Neuronal stem cell (in vitro differentiated cells): Measurements from ENCODE around the gene GIPC1.

Source experiments
- DNase-seq: peaks from one replicate; pipeline ENCODE4 v3.0.0-alpha.2; 2013; ENCODE audit warnings: low spot score
- H2AFZ ChIP-seq: one replicate; pipeline ENCODE4 v1.6.1; 2013; ENCODE audit warnings: mild to moderate bottlenecking, low read length, inconsistent platforms
- H2AK5ac ChIP-seq: 2 replicates; pipeline ENCODE4 v1.6.1; 2013; ENCODE audit warnings: low read depth, mild to moderate bottlenecking, inconsistent platforms, low read length, moderate library complexity, mixed read lengths
- H2BK120ac ChIP-seq: 2 replicates; pipeline ENCODE4 v1.6.1; 2013; ENCODE audit warnings: low read depth, mild to moderate bottlenecking, inconsistent platforms, low read length, moderate library complexity, mixed read lengths
- H2BK12ac ChIP-seq: one replicate; pipeline ENCODE4 v1.6.1; 2013; ENCODE audit warnings: low read length, inconsistent platforms
- H2BK15ac ChIP-seq: 2 replicates; pipeline ENCODE4 v1.6.1; 2013; ENCODE audit warnings: mild to moderate bottlenecking, low read length, inconsistent platforms, mixed read lengths
- H2BK5ac ChIP-seq: one replicate; pipeline ENCODE4 v1.6.1; 2013; ENCODE audit warnings: inconsistent platforms, mild to moderate bottlenecking, low read length, moderate library complexity
- H3K14ac ChIP-seq: one replicate; pipeline ENCODE4 v1.6.1; 2013; ENCODE audit warnings: low read length, inconsistent platforms
- H3K18ac ChIP-seq: 2 replicates; pipeline ENCODE4 v1.6.1; 2013; ENCODE audit warnings: low read length, inconsistent platforms
- H3K23ac ChIP-seq: 2 replicates; pipeline ENCODE4 v1.6.1; 2013; ENCODE audit warnings: low read depth, mild to moderate bottlenecking, mixed read lengths, low read length, inconsistent platforms; ENCODE audit not compliant: poor library complexity
- H3K27ac ChIP-seq: replicated peaks from 3 replicates; pipeline ENCODE4 v1.5.1; 2013; ENCODE audit warnings: low read length, inconsistent platforms
- H3K27me3 ChIP-seq, 3 experiments: 2 replicates each; pipeline ENCODE4 v1.6.1; 2013; ENCODE audit warnings: low read length in 3 of 3, mild to moderate bottlenecking in 2 of 3, inconsistent platforms in 1 of 3, low read depth in 1 of 3, mixed read lengths in 1 of 3, moderate library complexity in 1 of 3; ENCODE audit not compliant: control insufficient read depth in 3 of 3, insufficient read depth in 3 of 3
- H3K36me3 ChIP-seq, 2 donors: replicated peaks in 1 of 2; 2 replicates each; pipeline ENCODE4 v1.6.1; 2013; ENCODE audit warnings: low read length in 2 of 2; ENCODE audit not compliant: control insufficient read depth in 2 of 2, insufficient read depth in 2 of 2
- H3K4ac ChIP-seq: 2 replicates; pipeline ENCODE4 v1.6.1; 2013; ENCODE audit warnings: inconsistent platforms, mild to moderate bottlenecking, low read length, moderate library complexity
- H3K4me1 ChIP-seq, 2 donors: 1 replicate in 1 of 2; 2 replicates in 1 of 2; pipeline ENCODE4 v1.6.1; 2013; ENCODE audit warnings: low read length in 2 of 2, low read depth in 1 of 2; ENCODE audit not compliant: control insufficient read depth in 2 of 2, insufficient read depth in 1 of 2
- H3K4me2 ChIP-seq: one replicate; pipeline ENCODE4 v1.6.1; 2013; ENCODE audit warnings: mild to moderate bottlenecking, low read length, inconsistent platforms; ENCODE audit not compliant: insufficient read depth, poor library complexity, severe bottlenecking
- H3K4me3 ChIP-seq, 2 donors: 2 replicates each; pipeline ENCODE4 v1.5.1; 2013; ENCODE audit warnings: low read length in 2 of 2, mild to moderate bottlenecking in 2 of 2, inconsistent platforms in 1 of 2, moderate library complexity in 1 of 2
- H3K79me1 ChIP-seq: one replicate; pipeline ENCODE4 v1.6.1; 2013; ENCODE audit warnings: low read depth, mild to moderate bottlenecking, inconsistent platforms, low read length, moderate library complexity
- H3K9ac ChIP-seq: one replicate; pipeline ENCODE4 v1.6.1; 2013; ENCODE audit warnings: mild to moderate bottlenecking, low read depth, low read length, inconsistent platforms; ENCODE audit not compliant: poor library complexity
- H3K9me3 ChIP-seq, 2 donors: replicated peaks in 1 of 2; 2 replicates each; pipeline versions ENCODE3 to v1.6.1; 2013; ENCODE audit warnings: low read length in 2 of 2, mild to moderate bottlenecking in 2 of 2, inconsistent platforms in 1 of 2, low read depth in 1 of 2, mixed read lengths in 1 of 2, moderate library complexity in 1 of 2; ENCODE audit not compliant: control insufficient read depth in 2 of 2, insufficient read depth in 1 of 2
- H4K8ac ChIP-seq: one replicate; pipeline ENCODE4 v1.6.1; 2013; ENCODE audit warnings: low read depth, mild to moderate bottlenecking, inconsistent platforms, low read length, moderate library complexity
- H4K91ac ChIP-seq: one replicate; pipeline ENCODE4 v1.6.1; 2013; ENCODE audit warnings: low read length, low read depth, mild to moderate bottlenecking, inconsistent platforms; ENCODE audit not compliant: poor library complexity
- WGBS, 2 donors: extraction: QIAGEN DNeasy Blood & Tissue Kit; methylation state at CpG; one replicate each; pipeline ENCODE4 v1.1.7; 2013; ENCODE audit warnings: missing lambda C conversion rate in 2 of 2, mixed read lengths in 1 of 2; ENCODE audit not compliant: insufficient read length in 2 of 2, insufficient replicate concordance in 1 of 2; ENCODE audit errors: extremely low coverage in 2 of 2; 5-methylcytosine and 5-hydroxymethylcytosine counted together

GIPC1 gene

DNA sequence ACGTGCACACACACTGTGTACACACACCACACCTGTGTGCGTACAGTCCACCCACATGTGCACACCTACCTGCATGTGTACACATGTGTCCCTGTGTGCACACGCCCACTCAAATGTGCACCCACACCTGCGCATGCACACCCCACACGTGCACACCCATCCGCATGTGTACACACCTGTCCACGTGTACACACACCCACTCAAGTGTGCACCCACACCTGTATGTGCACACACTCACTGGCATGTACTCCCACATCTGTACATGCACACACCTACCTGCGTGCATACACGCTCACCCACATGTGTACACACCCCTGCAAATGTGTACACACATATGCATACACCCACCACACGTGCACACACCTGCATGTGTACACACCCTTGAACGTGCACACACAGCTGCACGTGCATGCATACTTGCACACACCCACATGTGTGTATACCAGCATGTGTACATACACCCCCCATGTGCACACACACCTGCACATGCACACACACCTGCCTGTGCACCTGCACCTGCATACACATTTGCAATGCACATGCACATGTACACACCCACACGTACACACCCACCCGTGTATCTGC lies 52.2 kb downstream of the GIPC1 start:
- Histone ChIP-seq H3K36me3 (peaks cover 42 to 74% of the 10 kb centered on the region in 2 donors), H2BK12ac (peak overlapping the region; percentile 1)
- no CpG with 5 or more reads among the region's 14 CpGs for WGBS, 2 donors

GRCh38 chr19:14442891-14443631 lies 52.9 kb downstream of the GIPC1 start:
- no peak overlapping the region for H2AFZ ChIP-seq
- peaks cover 0 to 4% of the 10 kb centered on the region in 2 donors for H3K4me1 ChIP-seq
- H3K18ac ChIP-seq, result no peak overlapping the region
- H3K9ac ChIP-seq, result peak overlapping the region; percentile 70
- H4K8ac ChIP-seq, result peak overlapping the region; percentile 65
- no peak overlapping the region for H3K14ac ChIP-seq
- peak overlapping the region; percentile 38 for H4K91ac ChIP-seq
- no peak overlapping the region for H2BK12ac ChIP-seq
- H3K27me3 ChIP-seq, result peaks cover 0 to 3% (median 0%) of the 10 kb centered on the region in 3 experiments
- peak overlapping the region; percentile 98 for H3K23ac ChIP-seq
- no peak overlapping the region for H2BK5ac ChIP-seq
- peaks cover 19% of the 10 kb centered on the region for H3K79me1 ChIP-seq
- no peak overlapping the region for H2BK15ac ChIP-seq
- H2BK120ac ChIP-seq, result no peak overlapping the region
- H3K9me3 ChIP-seq, result peaks cover 0 to 13% of the 10 kb centered on the region in 2 donors
- no peak overlapping the region for H3K27ac ChIP-seq
- WGBS, 2 donors, result no CpG with 5 or more reads among the region's 16 CpGs
- no peak overlapping the region for H3K4ac ChIP-seq
- peaks cover 36 to 68% of the 10 kb centered on the region in 2 donors for H3K36me3 ChIP-seq
- H3K4me3 ChIP-seq, result no peak overlapping the region
- DNase-seq, result no peak
- no peak overlapping the region for H3K4me2 ChIP-seq
- H2AK5ac ChIP-seq, result no peak overlapping the region

More for the DNA sequence above, 52.2 kb downstream of the GIPC1 start:
- H2BK15ac ChIP-seq, result no peak overlapping the region
- H2BK5ac ChIP-seq, result peak overlapping the region; percentile 22
- H3K4ac ChIP-seq, result no peak overlapping the region
- no peak for DNase-seq
- no peak overlapping the region for H2AK5ac ChIP-seq
- H3K18ac ChIP-seq, result no peak overlapping the region
- peak overlapping the region; percentile 65 for H4K8ac ChIP-seq
- no peak overlapping the region for H3K4me2 ChIP-seq
- peak overlapping the region; percentile 98 for H3K23ac ChIP-seq
- peak overlapping the region; percentile 38 for H4K91ac ChIP-seq
- H3K4me3 ChIP-seq, result peak overlapping the region in 1 of 2 donors; percentile 5
- peaks cover 0 to 4% of the 10 kb centered on the region in 2 donors for H3K4me1 ChIP-seq
- no peak overlapping the region for H2AFZ ChIP-seq
- H3K79me1 ChIP-seq, result peaks cover 19% of the 10 kb centered on the region
- peaks cover 0 to 3% (median 0%) of the 10 kb centered on the region in 3 experiments for H3K27me3 ChIP-seq
- no peak overlapping the region for H3K14ac ChIP-seq
- no peak overlapping the region for H3K27ac ChIP-seq
- H3K9ac ChIP-seq, result peak overlapping the region; percentile 70
- no peak overlapping the region for H2BK120ac ChIP-seq
- peaks cover 0 to 16% of the 10 kb centered on the region in 2 donors for H3K9me3 ChIP-seq

GRCh38 chr19:14441041-14441938 lies 54.6 kb downstream of the GIPC1 start:
- H3K4me2 ChIP-seq, result no peak overlapping the region
- H2BK12ac ChIP-seq, result no peak overlapping the region
- H3K9me3 ChIP-seq, result peaks cover 0 to 13% of the 10 kb centered on the region in 2 donors
- no peak overlapping the region for H3K27ac ChIP-seq
- peak overlapping the region; percentile 92 for H4K91ac ChIP-seq
- peaks cover 31 to 62% of the 10 kb centered on the region in 2 donors for H3K36me3 ChIP-seq
- no peak overlapping the region for H4K8ac ChIP-seq
- no peak overlapping the region for H3K9ac ChIP-seq
- H3K27me3 ChIP-seq, result peaks cover 0 to 3% (median 0%) of the 10 kb centered on the region in 3 experiments
- no peak overlapping the region for H2AFZ ChIP-seq
- H3K79me1 ChIP-seq, result peaks cover 18% of the 10 kb centered on the region
- no peak overlapping the region for H3K23ac ChIP-seq
- H3K4me1 ChIP-seq, result peaks cover 0 to 4% of the 10 kb centered on the region in 2 donors
- peak overlapping the region; percentile 13 for H2BK5ac ChIP-seq
- H3K14ac ChIP-seq, result no peak overlapping the region
- H3K18ac ChIP-seq, result peak overlapping the region; percentile 38
- DNase-seq, result no peak
- no peak overlapping the region for H3K4me3 ChIP-seq
- peak overlapping the region; percentile 49 for H2BK15ac ChIP-seq
- H3K4ac ChIP-seq, result no peak overlapping the region
- no peak overlapping the region for H2AK5ac ChIP-seq
- WGBS, 2 donors, result no CpG with 5 or more reads among the region's 34 CpGs
- no peak overlapping the region for H2BK120ac ChIP-seq
